RCC 7860 (cell line): ENCODE measurements around the gene TMEM259.

Experiments used
- DNase-seq: peaks from one replicate; pipeline ENCODE4 v3.0.0-alpha.2; 2015; ENCODE audit warnings: low spot score
- FAIRE-seq: peaks from 2 replicates; lab custom pipeline; 2012; peaks lifted over from hg19 to GRCh38; lab: Jason Lieb, UNC

The TMEM259 gene

DNA sequence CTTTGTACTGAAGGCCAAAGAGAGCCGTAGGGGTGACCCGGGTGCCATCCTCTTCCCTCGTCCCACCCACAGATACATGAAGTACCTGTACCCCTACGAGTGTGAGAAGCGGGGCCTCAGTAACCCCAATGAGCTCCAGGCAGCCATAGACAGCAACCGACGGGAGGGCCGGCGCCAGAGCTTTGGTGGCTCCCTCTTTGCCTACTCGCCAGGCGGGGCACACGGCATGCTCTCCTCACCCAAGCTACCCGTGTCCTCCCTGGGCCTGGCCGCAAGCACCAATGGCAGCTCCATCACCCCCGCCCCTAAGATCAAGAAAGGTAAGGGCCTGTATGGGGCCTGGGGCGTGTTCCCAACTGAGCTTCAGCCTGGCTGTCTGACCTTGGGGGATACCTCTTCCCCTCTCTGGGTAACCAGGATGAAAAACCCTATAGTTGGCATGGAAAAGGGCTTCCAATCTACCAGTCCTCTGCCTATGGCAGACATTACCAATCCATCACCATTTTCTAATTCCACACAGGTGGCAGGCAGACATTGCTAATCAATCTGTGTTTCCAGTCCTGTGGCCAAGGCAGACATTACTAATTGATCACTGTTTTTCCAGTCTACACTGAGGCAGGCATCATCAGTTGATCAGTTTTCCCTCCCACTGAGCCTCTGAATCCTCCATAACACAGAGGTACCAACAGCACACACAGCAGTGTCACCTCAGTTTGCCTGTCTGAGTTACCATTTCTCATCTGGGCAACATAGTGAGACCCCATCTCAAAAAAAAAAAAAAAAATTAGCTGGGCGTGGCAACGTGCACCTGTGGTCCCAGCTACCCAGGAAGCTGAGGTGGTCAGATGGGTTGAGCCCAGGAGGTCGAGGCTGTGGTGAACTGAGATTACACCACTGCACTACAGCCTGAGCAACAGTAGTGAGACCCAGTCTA, 55.9 kb downstream of the TMEM259 start:
- DNase-seq (no peak), FAIRE-seq (no peak)

GRCh38 chr19:964116-964520, 56.8 kb downstream of the TMEM259 start:
- DNase-seq (no peak), FAIRE-seq (no peak)

GRCh38 chr19:963486-963951, 57.4 kb downstream of the TMEM259 start:
- no peak for FAIRE-seq
- no peak for DNase-seq

DNA sequence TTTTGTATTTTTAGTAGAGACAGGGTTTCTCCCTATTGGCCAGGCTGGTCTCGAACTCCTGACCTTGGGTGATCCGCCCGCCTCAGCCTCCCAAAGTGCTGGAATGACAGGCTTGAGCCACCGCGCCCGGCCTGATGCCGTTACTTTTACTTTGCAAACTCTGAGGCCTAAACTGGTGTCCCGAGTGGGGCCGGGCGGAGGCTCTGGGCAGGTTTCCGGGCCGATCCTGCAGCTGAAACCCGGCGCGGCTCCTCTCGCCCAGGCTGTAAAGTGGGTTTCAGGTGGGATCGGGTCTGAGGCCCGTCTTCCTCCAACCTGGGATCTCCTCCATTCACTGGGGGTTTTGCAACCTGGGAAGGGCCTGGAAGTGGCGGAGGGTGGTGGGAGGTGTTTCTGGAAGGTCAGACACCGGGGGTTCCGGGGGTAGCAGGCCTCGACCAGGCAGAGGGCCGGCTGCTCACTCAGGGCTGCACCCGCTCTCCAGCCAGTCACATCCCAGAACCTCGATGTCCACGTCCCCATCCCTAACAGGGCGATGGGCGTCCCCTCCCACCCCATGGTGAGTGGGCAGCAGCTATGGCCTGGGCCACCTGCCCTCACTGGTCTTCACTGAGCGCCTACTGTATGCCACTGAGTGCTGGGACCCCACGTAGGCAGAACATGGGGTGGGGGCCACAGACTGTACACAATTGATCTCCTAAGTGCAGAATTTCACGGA, 58.1 kb downstream of the TMEM259 start:
- no peak for DNase-seq
- FAIRE-seq = no peak

GRCh38 chr19:961866-962620, 58.9 kb downstream of the TMEM259 start:
- FAIRE-seq (no peak), DNase-seq (no peak)

DNA sequence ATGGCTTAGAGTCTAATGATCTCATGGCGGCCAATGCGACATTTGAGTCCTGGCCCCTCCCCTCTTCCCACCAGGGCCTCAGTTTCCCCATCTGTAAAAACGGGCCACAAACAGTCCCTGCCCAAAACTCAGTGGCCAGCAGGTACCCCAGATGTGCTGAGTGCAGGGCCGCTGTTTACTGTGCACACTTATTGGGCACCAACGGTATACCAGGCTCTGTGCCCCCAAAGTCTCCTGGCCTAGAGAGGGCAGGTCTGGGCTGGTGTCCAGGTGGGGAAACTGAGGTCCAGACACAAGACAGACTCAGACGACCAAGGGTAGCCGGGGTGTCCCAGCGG, 60.4 kb downstream of the TMEM259 start:
- FAIRE-seq = no peak

DNA sequence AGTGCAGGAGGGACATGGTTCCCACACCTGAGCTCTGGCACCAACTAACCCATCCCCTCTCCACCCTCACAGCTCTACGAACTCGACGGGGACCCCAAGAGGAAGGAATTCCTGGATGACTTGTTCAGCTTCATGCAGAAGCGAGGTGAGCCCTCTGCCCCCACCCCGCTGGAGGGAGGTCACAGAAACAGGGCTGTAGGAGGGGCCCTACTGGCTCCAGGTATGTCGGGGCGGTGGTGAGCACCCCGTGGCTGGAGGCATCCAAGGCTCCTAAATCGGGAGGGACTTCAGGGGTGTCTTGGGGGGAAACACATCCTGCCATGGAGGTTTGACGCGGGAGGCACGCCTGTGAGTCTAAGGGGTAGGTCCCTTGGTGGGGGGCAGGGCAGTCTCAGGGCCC, 60.9 kb downstream of the TMEM259 start:
- FAIRE-seq (no peak), DNase-seq (no peak)

More for the DNA sequence above, 60.4 kb downstream of the TMEM259 start:
- DNase-seq = no peak
